ENCODE measurements around the gene LRRC10. TPM values are rescaled to one million over a fixed set of nuclear protein-coding genes. Genes with fewer than 3 reads are reported as not detected.

The LRRC10 gene
- not detected for total RNA-seq

GRCh38 chr12:69610729-69611128 lies at the start of gene LRRC10:
TSS of gene LRRC10 (minus strand) at chr12:69610907. CDS start at chr12:69610838, 69 bp downstream.
- no peak for DNase-seq

- DNase-seq: no peak
Observed at GRCh38 chr12:69660164-69660863, 49.6 kb upstream of the LRRC10 start.

GRCh38 chr12:69658203-69658602 lies 47.5 kb upstream of the LRRC10 start:
- no peak for DNase-seq

- no peak for DNase-seq
Observed at GRCh38 chr12:69657376-69658137, 46.9 kb upstream of the LRRC10 start.

- DNase-seq: no peak
Observed at GRCh38 chr12:69655616-69656340, 45.1 kb upstream of the LRRC10 start.

GRCh38 chr12:69653703-69654102 lies 43.0 kb upstream of the LRRC10 start:
- DNase-seq: no peak

GRCh38 chr12:69651922-69652321 lies 41.2 kb upstream of the LRRC10 start:
- no peak for DNase-seq

GRCh38 chr12:69649529-69649928 lies 38.8 kb upstream of the LRRC10 start:
- DNase-seq: no peak

GRCh38 chr12:69648476-69648875 lies 37.8 kb upstream of the LRRC10 start:
- no peak for DNase-seq

- DNase-seq: no peak
Observed at GRCh38 chr12:69647178-69647577, 36.5 kb upstream of the LRRC10 start.

- no peak for DNase-seq
Observed at GRCh38 chr12:69645031-69645430, 34.3 kb upstream of the LRRC10 start.

- DNase-seq: no peak
Observed at GRCh38 chr12:69644511-69644910, 33.8 kb upstream of the LRRC10 start.

- no peak for DNase-seq
Observed at GRCh38 chr12:69642531-69642930, 31.8 kb upstream of the LRRC10 start.

- no peak for DNase-seq
Observed at GRCh38 chr12:69641546-69641945, 30.8 kb upstream of the LRRC10 start.

- DNase-seq: peak; percentile 6
Observed at GRCh38 chr12:69639400-69640016, 28.8 kb upstream of the LRRC10 start.

- no peak for DNase-seq
Observed at GRCh38 chr12:69633061-69633460, 22.4 kb upstream of the LRRC10 start.

GRCh38 chr12:69630191-69630590 lies 19.5 kb upstream of the LRRC10 start:
- no peak for DNase-seq

- no peak for DNase-seq
Observed at GRCh38 chr12:69627501-69627900, 16.8 kb upstream of the LRRC10 start.

- peak; percentile 4 for DNase-seq
Observed at GRCh38 chr12:69623970-69624369, 13.3 kb upstream of the LRRC10 start.

- DNase-seq: no peak
Observed at GRCh38 chr12:69621551-69621950, 10.8 kb upstream of the LRRC10 start.

- no peak for DNase-seq
Observed at GRCh38 chr12:69620921-69621320, 10.2 kb upstream of the LRRC10 start.

GRCh38 chr12:69620077-69620476 lies 9.4 kb upstream of the LRRC10 start:
- DNase-seq: no peak

- DNase-seq: no peak
Observed at GRCh38 chr12:69619050-69619449, 8.3 kb upstream of the LRRC10 start.

All from occipital lobe (tissue), 2 donors.